IMR-90 (cell line): Measurements from ENCODE around the gene CD164L2. TPM values are rescaled to one million over a fixed set of nuclear protein-coding genes. Genes with fewer than 3 reads are reported as not detected.

Experiments
- ATAC-seq: fragments of 200-7000 bp; cut with Tn5 transposase; 2 replicates; pipeline ENCODE4 v1.9.1; 2020; ENCODE audit warnings: low read depth, mild to moderate bottlenecking, moderate library complexity
- BruUV-seq: library from RNA; stranded (reverse); fragments of 400-500 nt; replicated peaks from 2 replicates; lab custom pipeline; 2021; lab: Mats Ljungman, UMichigan
- CTCF ChIA-PET: fragments of 300-600 bp; formaldehyde crosslinking; extraction: SDS; loops from one replicate; lab custom pipeline; 2021; ENCODE audit warnings: antibody characterized with exemption; lab: Yijun Ruan, JAX
- POLR2A ChIA-PET: fragments of 300-600 bp; sonication (Branson Sonifier 250); formaldehyde crosslinking; loops from one replicate; lab custom pipeline; 2022; ENCODE audit warnings: antibody characterized with exemption; ENCODE audit not compliant: unreplicated experiment; lab: Charles Lee
- DNase-seq: peaks from one replicate; pipeline ENCODE4 v3.0.0; 2013
- H2AFZ ChIP-seq: replicated peaks from 2 replicates; pipeline ENCODE3; 2013; ENCODE audit warnings: low read length, mild to moderate bottlenecking; ENCODE audit not compliant: poor library complexity
- H2AK5ac ChIP-seq: 2 replicates; pipeline ENCODE4 v1.6.1; 2013; ENCODE audit warnings: low read depth, low read length, inconsistent platforms
- H2AK9ac ChIP-seq: replicated peaks from 2 replicates; pipeline ENCODE3; 2013; ENCODE audit warnings: mild to moderate bottlenecking, low read depth, low read length, moderate library complexity; ENCODE audit not compliant: poor library complexity
- H2BK120ac ChIP-seq: 2 replicates; pipeline ENCODE4 v1.6.1; 2013; ENCODE audit warnings: low read depth, low read length, inconsistent platforms
- H2BK15ac ChIP-seq: 3 replicates; pipeline ENCODE4 v1.6.1; 2013; ENCODE audit warnings: low read depth, low read length, inconsistent platforms
- H2BK20ac ChIP-seq: 2 replicates; pipeline ENCODE4 v1.6.1; 2013; ENCODE audit warnings: low read depth, mild to moderate bottlenecking, inconsistent platforms, low read length, moderate library complexity
- H2BK5ac ChIP-seq: 2 replicates; pipeline ENCODE4 v1.6.1; 2013; ENCODE audit warnings: mild to moderate bottlenecking, low read depth, low read length, inconsistent platforms; ENCODE audit not compliant: poor library complexity, severe bottlenecking
- H3K14ac ChIP-seq: replicated peaks from 2 replicates; pipeline ENCODE4 v1.6.1; 2013; ENCODE audit warnings: low read depth, low read length, inconsistent platforms
- H3K18ac ChIP-seq: 2 replicates; pipeline ENCODE4 v1.6.1; 2013; ENCODE audit warnings: low read depth, low read length, control low read depth
- H3K23ac ChIP-seq: 2 replicates; pipeline ENCODE4 v1.6.1; 2013; ENCODE audit warnings: low read depth, low read length, inconsistent platforms
- H3K27ac ChIP-seq: 2 replicates; pipeline ENCODE4 v1.5.1; 2013; ENCODE audit warnings: mild to moderate bottlenecking, control low read depth, low read length; ENCODE audit not compliant: insufficient read depth
- H3K27me3 ChIP-seq: 2 replicates; pipeline ENCODE4 v1.6.1; 2013; ENCODE audit warnings: low read length; ENCODE audit not compliant: control insufficient read depth, insufficient read depth
- H3K36me3 ChIP-seq: 2 replicates; pipeline ENCODE4 v1.6.1; 2013; ENCODE audit warnings: low read length, mixed read lengths; ENCODE audit not compliant: control insufficient read depth, insufficient read depth
- H3K4ac ChIP-seq: 2 replicates; pipeline ENCODE4 v1.6.1; 2013; ENCODE audit warnings: low read depth, low read length, inconsistent platforms
- H3K4me1 ChIP-seq: 2 replicates; pipeline ENCODE4 v1.6.1; 2013; ENCODE audit warnings: low read length, mixed read lengths; ENCODE audit not compliant: control insufficient read depth, insufficient read depth
- H3K4me2 ChIP-seq: 2 replicates; pipeline ENCODE4 v1.6.1; 2013; ENCODE audit warnings: low read depth, mild to moderate bottlenecking, control low read depth, low read length, moderate library complexity
- H3K4me3 ChIP-seq: 2 replicates; pipeline ENCODE4 v1.5.1; 2013; ENCODE audit warnings: low read depth, mild to moderate bottlenecking, control low read depth, low read length, moderate library complexity; ENCODE audit not compliant: insufficient read depth
- H3K56ac ChIP-seq: 2 replicates; pipeline ENCODE4 v1.6.1; 2013; ENCODE audit warnings: low read length, inconsistent platforms; ENCODE audit not compliant: insufficient read depth; ENCODE audit errors: extremely low read depth
- H3K79me1 ChIP-seq, 2 experiments: 2 replicates each; pipeline ENCODE4 v1.6.1; 2013; ENCODE audit warnings: low read length in 2 of 2, inconsistent platforms in 1 of 2, low read depth in 1 of 2
- H3K9ac ChIP-seq: 2 replicates; pipeline ENCODE4 v1.6.1; 2013; ENCODE audit warnings: low read depth, low read length, control low read depth
- H3K9me1 ChIP-seq: 2 replicates; pipeline ENCODE4 v1.6.1; 2013; ENCODE audit warnings: low read length, inconsistent platforms; ENCODE audit not compliant: insufficient read depth
- H3K9me3 ChIP-seq: 2 replicates; pipeline ENCODE4 v1.6.1; 2013; ENCODE audit warnings: low read length; ENCODE audit not compliant: control insufficient read depth, insufficient read depth
- H4K20me1 ChIP-seq: 2 replicates; pipeline ENCODE4 v1.6.1; 2013; ENCODE audit warnings: low read length, inconsistent platforms; ENCODE audit not compliant: insufficient read depth
- H4K5ac ChIP-seq: 2 replicates; pipeline ENCODE4 v1.6.1; 2013; ENCODE audit warnings: mild to moderate bottlenecking, low read depth, low read length, control low read depth
- H4K8ac ChIP-seq, 2 experiments: 2 replicates each; pipeline ENCODE4 v1.6.1; 2013; ENCODE audit warnings: low read depth in 2 of 2, low read length in 2 of 2, control low read depth in 1 of 2, inconsistent platforms in 1 of 2
- H4K91ac ChIP-seq: 2 replicates; pipeline ENCODE4 v1.6.1; 2013; ENCODE audit warnings: low read depth, low read length, inconsistent platforms; ENCODE audit not compliant: insufficient read depth
- BHLHE40 ChIP-seq: fragments of 150-350 bp; IDR thresholded peaks from 2 replicates; pipeline ENCODE4 v1.6.1; 2016; ENCODE audit warnings: mild to moderate bottlenecking, low read depth, low read length
- CEBPB ChIP-seq: IDR thresholded peaks from 2 replicates; pipeline ENCODE4 v1.6.1; 2012; ENCODE audit warnings: low read depth, low read length, improper control_type of control experiment
- CHD1 ChIP-seq: IDR thresholded peaks from 2 replicates; pipeline ENCODE4 v1.6.1; 2012; ENCODE audit warnings: low read depth, low read length, improper control_type of control experiment
- ELK1 ChIP-seq: fragments of 150-350 bp; IDR thresholded peaks from 2 replicates; pipeline ENCODE4 v1.6.1; 2016; ENCODE audit warnings: low read depth, mild to moderate bottlenecking, low read length, moderate library complexity, borderline replicate concordance
- FOS ChIP-seq: fragments of 150-350 bp; IDR thresholded peaks from 2 replicates; pipeline ENCODE4 v1.6.1; 2016; ENCODE audit warnings: low read depth, low read length
- MAFK ChIP-seq: IDR thresholded peaks from 2 replicates; pipeline ENCODE4 v1.6.1; 2012; ENCODE audit warnings: low read depth, low read length, improper control_type of control experiment
- MAZ ChIP-seq: IDR thresholded peaks from 2 replicates; pipeline ENCODE4 v1.6.1; 2012; ENCODE audit warnings: low read depth, mild to moderate bottlenecking, low read length, improper control_type of control experiment, moderate library complexity, borderline replicate concordance
- MXI1 ChIP-seq: IDR thresholded peaks from 2 replicates; pipeline ENCODE4 v1.6.1; 2012; ENCODE audit warnings: low read depth, mild to moderate bottlenecking, low read length, moderate library complexity, borderline replicate concordance
- NFE2L2 ChIP-seq: fragments of 150-350 bp; IDR thresholded peaks from 2 replicates; pipeline ENCODE4 v1.6.1; 2016; ENCODE audit warnings: low read depth, mild to moderate bottlenecking, low read length
- POLR2A ChIP-seq: IDR thresholded peaks from 2 replicates; pipeline ENCODE4 v1.6.1; 2012; ENCODE audit warnings: mild to moderate bottlenecking, low read depth, low read length
- RAD21 ChIP-seq: IDR thresholded peaks from 2 replicates; pipeline ENCODE4 v1.6.1; 2012; ENCODE audit warnings: low read length, improper control_type of control experiment
- RFX5 ChIP-seq: IDR thresholded peaks from 2 replicates; pipeline ENCODE4 v1.8.0; 2012; ENCODE audit warnings: low read depth, mild to moderate bottlenecking, low read length, moderate library complexity
- SMC3 ChIP-seq: fragments of 150-350 bp; IDR thresholded peaks from 2 replicates; pipeline ENCODE4 v1.6.1; 2016; ENCODE audit warnings: low read depth, mild to moderate bottlenecking, antibody characterized with exemption, low read length, moderate library complexity
- USF2 ChIP-seq: fragments of 150-350 bp; IDR thresholded peaks from 2 replicates; pipeline ENCODE4 v1.6.1; 2017; ENCODE audit warnings: mild to moderate bottlenecking, antibody characterized with exemption, low read length, low read depth
- WGBS, 2 experiments: methylation state at CpG; one replicate each; pipeline versions ENCODE4 v1.1.5 to v1.1.7; 2013; ENCODE audit warnings: missing lambda C conversion rate in 2 of 2; ENCODE audit not compliant: insufficient read length in 1 of 2; ENCODE audit errors: extremely low coverage in 2 of 2; 5-methylcytosine and 5-hydroxymethylcytosine counted together
- dilution Hi-C: fragments of 300-500 bp; cut with HindIII; formaldehyde crosslinking; loops from one replicate; pipeline ENCODE4 v1.14.3; 2018; ENCODE audit warnings: low sequenced_read_pairs; ENCODE audit not compliant: unreplicated experiment
- in situ Hi-C: fragments of 300-500 bp; cut with MboI; formaldehyde crosslinking; loops from 3 replicates; pipeline ENCODE4 v1.14.3; 2019; ENCODE audit warnings: low sequenced_read_pairs, inconsistent platforms, mixed read lengths
- intact Hi-C: fragments of 100-400 bp; cut with micrococcal nuclease; formaldehyde crosslinking; loops from 2 replicates; pipeline ENCODE4 v1.10.0; 2022
- polyA plus RNA-seq, 3 experiments: library from polyadenylated mRNA; depleted of rRNA; stranded (reverse); fragments of >200 nt; gene quantifications; 2 replicates each; pipeline ENCODE4 v1.2.3, GENCODE V29; 2012; ENCODE audit warnings: low replicate concordance in 1 of 3
- total RNA-seq: library from RNA; depleted of rRNA; stranded (reverse); fragments of >200 nt; gene quantifications from 2 replicates; pipeline ENCODE4 v1.2.3, GENCODE V29; 2012

The CD164L2 gene
- total and polyA plus RNA-seq, 2 of the 4 experiments (the other 2 are of a cell fraction): not detected

DNA sequence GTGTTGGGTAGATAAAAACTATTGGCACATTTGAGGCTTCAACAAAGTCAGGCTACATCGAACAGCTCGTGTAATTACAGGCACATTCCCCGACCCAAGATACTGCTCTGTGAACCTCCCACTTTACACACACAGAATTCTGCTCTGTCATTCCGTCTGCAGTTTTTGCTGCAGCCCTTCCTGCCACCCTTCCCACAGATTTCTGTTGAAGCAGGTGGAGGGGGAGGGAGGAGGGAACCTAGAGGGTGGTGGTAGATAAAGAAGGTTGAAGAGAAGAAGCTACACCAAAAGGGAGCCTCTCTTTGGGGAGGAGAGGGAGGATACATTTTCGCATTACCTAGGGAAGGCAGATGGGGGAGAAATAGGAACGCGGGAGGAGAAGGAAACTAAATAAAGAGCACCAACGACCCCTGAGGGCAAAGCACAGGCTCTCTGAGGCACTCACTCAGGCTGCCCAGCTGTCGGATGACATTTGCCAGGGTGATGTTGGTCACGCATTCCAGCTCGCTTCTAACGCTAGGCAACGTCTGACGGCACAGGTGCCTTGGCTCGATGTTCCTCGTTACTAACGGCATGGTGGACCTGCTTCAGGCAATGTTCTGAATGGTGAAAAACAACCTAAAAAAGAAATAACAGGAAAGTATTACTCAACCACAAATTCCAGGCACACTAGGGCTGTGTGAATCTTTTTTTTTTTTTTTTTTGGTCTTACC is 45.3 kb upstream of the CD164L2 start (continued):
- no peak for TF ChIP-seq USF2

DNA sequence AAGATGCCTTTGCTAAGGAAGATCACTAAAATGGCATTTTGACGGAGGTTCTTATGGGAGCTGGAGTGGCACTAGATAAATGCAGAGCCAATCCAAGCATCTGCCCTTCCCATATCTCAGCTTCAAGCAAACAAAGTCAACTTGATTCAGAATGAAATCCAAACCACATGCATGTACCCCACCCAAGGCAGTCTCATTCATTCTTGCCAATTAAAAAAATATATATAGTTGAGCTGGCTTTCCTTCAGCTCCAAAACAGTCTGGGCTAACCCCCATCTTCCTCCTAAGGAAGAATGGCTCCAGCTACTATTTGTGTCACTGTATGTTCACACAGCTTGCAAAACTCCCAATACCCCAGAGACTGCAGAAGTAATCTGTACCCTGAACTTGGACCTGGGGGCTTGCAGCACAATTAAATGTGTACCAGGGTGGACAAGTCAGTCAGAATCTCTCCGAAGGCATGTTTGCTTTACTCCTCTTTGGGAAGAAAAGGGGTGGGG is 44.7 kb upstream of the CD164L2 start:
- Histone ChIP-seq H3K27me3 (no peaks in the 10 kb centered on the region), H4K20me1 (peaks cover 37% of the 10 kb centered on the region), H2BK120ac (no peak overlapping the region), H3K27ac (no peak overlapping the region), H2AK9ac (no peak overlapping the region), H2BK20ac (no peak overlapping the region), H2BK15ac (no peak overlapping the region), H4K5ac (no peak overlapping the region), H3K14ac (no peak overlapping the region), H3K36me3 (peaks cover 16% of the 10 kb centered on the region), H3K56ac (no peak overlapping the region), H2BK5ac (no peak overlapping the region), H2AK5ac (no peak overlapping the region), H3K4me3 (no peak overlapping the region), H3K4ac (no peak overlapping the region), H3K79me1 (peaks cover 68 to 81% of the 10 kb centered on the region in 2 experiments), H3K23ac (no peak overlapping the region), H2AFZ (no peak overlapping the region), H3K9ac (no peak overlapping the region), H4K8ac (no peak overlapping the region; a peak in 1 of 4 replicates), H3K9me3 (no peaks in the 10 kb centered on the region), H4K91ac (no peak overlapping the region), H3K9me1 (peaks cover 23% of the 10 kb centered on the region), H3K18ac (no peak overlapping the region), H3K4me2 (no peak overlapping the region), H3K4me1 (peaks cover 7% of the 10 kb centered on the region)
- DNase-seq: no peak
- ChIA-PET POLR2A (no interaction called here), CTCF (interaction anchor here (2.1 kb wide), 1 partner anchor 11 kb away, joined by 6 read pairs; no protein-coding TSS in a partner anchor)
- no TSS peak for BruUV-seq
- no CpG with 5 or more reads among the region's 2 CpGs for WGBS, 2 experiments
- in situ Hi-C loops: no loop called here
- dilution Hi-C loops: no loop called here
- intact Hi-C loops: no loop called here
- ATAC-seq: no peak; the same call in 1 of the 2 replicates
- TF ChIP-seq NFE2L2 (no peak), RFX5 (no peak), POLR2A (no peak), MAZ (no peak), MAFK (no peak), CEBPB (no peak), BHLHE40 (no peak), ELK1 (no peak), SMC3 (no peak), MXI1 (no peak), RAD21 (no peak), CHD1 (no peak), FOS (no peak), USF2 (no peak)
